Measurements from ENCODE around the gene PRR22.

The PRR22 gene

GRCh38 chr19:5795382-5795919 lies 10.9 kb upstream of the PRR22 start:
- TF ChIP-seq CTCF (IDR thresholded peaks at IDR 0.05), result no peak

GRCh38 chr19:5793188-5793587 lies 8.6 kb upstream of the PRR22 start:
- no peak for TF ChIP-seq CTCF (IDR thresholded peaks at IDR 0.05)

GRCh38 chr19:5792224-5792623 lies 7.7 kb upstream of the PRR22 start:
- no peak for TF ChIP-seq CTCF (IDR thresholded peaks at IDR 0.05)

GRCh38 chr19:5790559-5791520 lies 6.3 kb upstream of the PRR22 start, which contains the start of gene DUS3L:
DUS3L (minus strand) TSS chr19:5791163; CDS start chr19:5791141, 22 bp downstream.
- TF ChIP-seq CTCF (IDR thresholded peaks at IDR 0.05), result no peak

GRCh38 chr19:5789886-5790558 lies 5.5 kb upstream of the PRR22 start:
- no peak for TF ChIP-seq CTCF (IDR thresholded peaks at IDR 0.05)

- no peak for TF ChIP-seq CTCF (IDR thresholded peaks at IDR 0.05)
These were observed 4.8 kb upstream of the PRR22 start for GRCh38 chr19:5789351-5789761.

- no peak for TF ChIP-seq CTCF (IDR thresholded peaks at IDR 0.05)
These were observed 3.9 kb upstream of the PRR22 start for GRCh38 chr19:5788422-5788821.
